H9 (cell line): Measurements from ENCODE around the gene DQX1. TPM values are rescaled to one million over a fixed set of nuclear protein-coding genes. Genes with fewer than 3 reads are reported as not detected.

Experiments
- DNase-seq: peaks from one replicate; pipeline ENCODE4 v3.0.0-alpha.2; 2017
- H2AFZ ChIP-seq: one replicate; pipeline ENCODE4 v1.6.1; 2013; ENCODE audit warnings: mild to moderate bottlenecking, low read length, control low read depth, moderate library complexity
- H2AK5ac ChIP-seq: 2 replicates; pipeline ENCODE4 v1.6.1; 2013; ENCODE audit warnings: low read length, control low read depth, mixed read lengths; ENCODE audit not compliant: insufficient read length
- H2BK120ac ChIP-seq: one replicate; pipeline ENCODE4 v1.6.1; 2013; ENCODE audit warnings: low read depth, mild to moderate bottlenecking, low read length, control low read depth, inconsistent platforms; ENCODE audit not compliant: poor library complexity, severe bottlenecking
- H2BK12ac ChIP-seq: 2 replicates; pipeline ENCODE4 v1.6.1; 2013; ENCODE audit warnings: low read length, control low read depth, mixed read lengths, low read depth; ENCODE audit not compliant: insufficient read length
- H2BK15ac ChIP-seq: 2 replicates; pipeline ENCODE4 v1.6.1; 2013; ENCODE audit warnings: low read depth, low read length, control low read depth
- H2BK20ac ChIP-seq: one replicate; pipeline ENCODE4 v1.6.1; 2013; ENCODE audit warnings: low read depth, mild to moderate bottlenecking, low read length, control low read depth, inconsistent platforms; ENCODE audit not compliant: poor library complexity, severe bottlenecking
- H2BK5ac ChIP-seq: 2 replicates; pipeline ENCODE4 v1.6.1; 2013; ENCODE audit warnings: low read length, control low read depth, mixed read lengths; ENCODE audit not compliant: insufficient read length
- H3K14ac ChIP-seq: 2 replicates; pipeline ENCODE4 v1.6.1; 2013; ENCODE audit warnings: low read length, control low read depth; ENCODE audit not compliant: insufficient read depth
- H3K18ac ChIP-seq: 2 replicates; pipeline ENCODE4 v1.6.1; 2013; ENCODE audit warnings: low read depth, mild to moderate bottlenecking, mixed read lengths, low read length, control low read depth; ENCODE audit not compliant: insufficient read length
- H3K23ac ChIP-seq: 2 replicates; pipeline ENCODE4 v1.6.1; 2013; ENCODE audit warnings: low read length, control low read depth, mixed read lengths, low read depth; ENCODE audit not compliant: insufficient read length
- H3K23me2 ChIP-seq: 2 replicates; pipeline ENCODE4 v1.6.1; 2013; ENCODE audit warnings: low read depth, mild to moderate bottlenecking, mixed read lengths, low read length, control low read depth; ENCODE audit not compliant: insufficient read length, poor library complexity, severe bottlenecking
- H3K27ac ChIP-seq: 2 replicates; pipeline ENCODE4 v1.5.1; 2013; ENCODE audit warnings: low read length, control low read depth, mixed read lengths, low read depth; ENCODE audit not compliant: insufficient read length
- H3K27me3 ChIP-seq: 2 replicates; pipeline ENCODE4 v1.6.1; 2013; ENCODE audit warnings: low read length, control low read depth, inconsistent platforms; ENCODE audit not compliant: insufficient read depth
- H3K4ac ChIP-seq: 2 replicates; pipeline ENCODE4 v1.6.1; 2013; ENCODE audit warnings: low read depth, mild to moderate bottlenecking, control low read depth, inconsistent platforms, low read length, moderate library complexity
- H3K4me1 ChIP-seq: 2 replicates; pipeline ENCODE4 v1.6.1; 2013; ENCODE audit warnings: low read length, control low read depth, inconsistent platforms; ENCODE audit not compliant: insufficient read depth
- H3K4me2 ChIP-seq: 2 replicates; pipeline ENCODE4 v1.6.1; 2013; ENCODE audit warnings: low read length, control low read depth, mixed read lengths; ENCODE audit not compliant: insufficient read length, insufficient read depth
- H3K56ac ChIP-seq: 2 replicates; pipeline ENCODE4 v1.6.1; 2013; ENCODE audit warnings: low read depth, mild to moderate bottlenecking, mixed read lengths, low read length, control low read depth; ENCODE audit not compliant: insufficient read length
- H3K79me1 ChIP-seq: 2 replicates; pipeline ENCODE4 v1.6.1; 2013; ENCODE audit warnings: low read depth, mild to moderate bottlenecking, moderate library complexity, low read length, control low read depth, inconsistent platforms; ENCODE audit not compliant: insufficient read depth, poor library complexity, severe bottlenecking
- H3K79me2 ChIP-seq: 2 replicates; pipeline ENCODE4 v1.6.1; 2013; ENCODE audit warnings: low read length, control low read depth, inconsistent platforms; ENCODE audit not compliant: insufficient read depth
- H3K9ac ChIP-seq: 2 replicates; pipeline ENCODE4 v1.6.1; 2013; ENCODE audit warnings: low read length, control low read depth, mixed read lengths; ENCODE audit not compliant: insufficient read length; ENCODE audit errors: extremely low read depth
- H3K9me3 ChIP-seq: one replicate; pipeline ENCODE4 v1.6.1; 2013; ENCODE audit warnings: low read depth, low read length, inconsistent platforms; ENCODE audit not compliant: control insufficient read depth
- H3T11ph ChIP-seq: one replicate; pipeline ENCODE4 v1.6.1; 2013; ENCODE audit warnings: mild to moderate bottlenecking, low read length, control low read depth, inconsistent platforms
- H4K20me1 ChIP-seq: one replicate; pipeline ENCODE4 v1.6.1; 2013; ENCODE audit not compliant: control insufficient read depth, insufficient read length, insufficient read depth
- H4K5ac ChIP-seq: 2 replicates; pipeline ENCODE4 v1.6.1; 2013; ENCODE audit warnings: low read depth, mild to moderate bottlenecking, mixed read lengths, low read length, control low read depth; ENCODE audit not compliant: insufficient read length
- H4K8ac ChIP-seq: replicated peaks from 2 replicates; pipeline ENCODE4 v1.6.1; 2013; ENCODE audit warnings: low read length, control low read depth, mixed read lengths, low read depth; ENCODE audit not compliant: insufficient read length
- H4K91ac ChIP-seq: 2 replicates; pipeline ENCODE4 v1.6.1; 2013; ENCODE audit warnings: low read depth, mild to moderate bottlenecking, moderate library complexity, mixed read lengths, low read length, control low read depth; ENCODE audit not compliant: insufficient read length
- H3K27ac Mint-ChIP-seq, 3 experiments: 2 replicates in 2 of 3; 3 replicates in 1 of 3; pipeline ENCODE4 v1.8.0; 2020 to 2021; ENCODE audit warnings: mixed read lengths in 3 of 3, mild to moderate bottlenecking in 1 of 3, moderate library complexity in 1 of 3
- H3K27me3 Mint-ChIP-seq: 2 replicates; pipeline ENCODE4 v1.8.0; 2021; ENCODE audit warnings: low read depth, mild to moderate bottlenecking, moderate library complexity, mixed read lengths
- H3K36me3 Mint-ChIP-seq, 3 experiments: 2 replicates in 2 of 3; 3 replicates in 1 of 3; pipeline ENCODE4 v1.8.0; 2020 to 2021; ENCODE audit warnings: low read depth in 3 of 3, mixed read lengths in 3 of 3; ENCODE audit not compliant: insufficient read depth in 1 of 3
- H3K4me1 Mint-ChIP-seq, 2 experiments: 2 replicates each; pipeline ENCODE4 v1.8.0; 2020; ENCODE audit warnings: mixed read lengths in 2 of 2
- H3K4me3 Mint-ChIP-seq, 2 experiments: 2 replicates in 1 of 2; 3 replicates in 1 of 2; pipeline ENCODE4 v1.8.0; 2020 to 2021; ENCODE audit warnings: mild to moderate bottlenecking in 2 of 2, mixed read lengths in 2 of 2, moderate library complexity in 1 of 2
- H3K9me3 Mint-ChIP-seq, 2 experiments: 2 replicates in 1 of 2; 3 replicates in 1 of 2; pipeline ENCODE4 v1.8.0; 2020; ENCODE audit warnings: mild to moderate bottlenecking in 2 of 2, mixed read lengths in 2 of 2, moderate library complexity in 1 of 2
- CTCF ChIP-seq: fragments of 200-600 bp; sonication (generic); conservative IDR thresholded peaks from 3 replicates; pipeline ENCODE4 v1.8.0; 2021; ENCODE audit warnings: antibody characterized with exemption, mild to moderate bottlenecking
- WGBS: extraction: QIAGEN DNeasy Blood & Tissue Kit; methylation state at CpG from one replicate; pipeline ENCODE4 v1.1.7; 2013; ENCODE audit warnings: missing lambda C conversion rate, low lambda C conversion rate, mixed read lengths; ENCODE audit not compliant: insufficient read length; ENCODE audit errors: extremely low coverage; 5-methylcytosine and 5-hydroxymethylcytosine counted together
- total RNA-seq: library from RNA; stranded (reverse); gene quantifications from 2 replicates; pipeline ENCODE4 v1.2.1, GENCODE V29; 2021

The DQX1 gene
- total RNA-seq, 1 experiment from 2014 or later = 0.98 TPM

DNA sequence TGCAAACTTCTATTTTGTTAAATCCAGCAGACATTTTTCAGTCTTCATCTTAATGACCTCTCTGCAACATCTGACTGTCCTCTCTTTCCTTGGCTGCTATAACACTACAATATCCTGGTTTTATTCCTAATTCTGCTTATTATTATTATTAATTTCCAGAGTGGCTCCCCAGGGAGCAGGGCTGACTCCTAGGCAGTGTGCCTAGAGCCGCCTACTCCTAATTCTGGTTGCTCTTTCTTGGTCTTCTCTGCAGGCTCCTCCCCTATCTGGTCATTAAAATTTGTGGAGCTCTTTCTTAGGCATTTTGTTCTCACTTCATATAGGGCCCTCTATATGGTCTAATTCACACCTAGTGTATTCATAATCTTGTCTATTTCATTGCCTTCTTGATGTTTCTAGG, 16.9 kb upstream of the DQX1 start:
- Histone ChIP-seq H3K23ac (no peak overlapping the region), H4K20me1 (no peaks in the 10 kb centered on the region), H3K23me2 (no peaks in the 10 kb centered on the region), H4K91ac (no peak overlapping the region), H3K56ac (no peak overlapping the region), H2AK5ac (no peak overlapping the region), H4K8ac (no peak overlapping the region), H4K5ac (no peak overlapping the region), H3K4ac (no peak overlapping the region), H2BK20ac (no peak overlapping the region), H3K9ac (no peak overlapping the region), H2AFZ (no peak overlapping the region), H3K79me1 (no peaks in the 10 kb centered on the region), H3K4me1 (no peaks in the 10 kb centered on the region), H3K4me2 (no peak overlapping the region), H2BK12ac (no peak overlapping the region), H2BK120ac (no peak overlapping the region), H3K14ac (no peak overlapping the region), H2BK5ac (no peak overlapping the region), H2BK15ac (no peak overlapping the region), H3T11ph (no peak overlapping the region), H3K9me3 (no peaks in the 10 kb centered on the region), H3K79me2 (0 out of 2 replicates have a peak, but pooled peaks cover 2% of the 10 kb centered on the region), H3K27ac (no peak overlapping the region), H3K27me3 (no peaks in the 10 kb centered on the region), H3K18ac (no peak overlapping the region)
- no peak overlapping the region for H3K27ac Mint-ChIP-seq
- no peaks in the 10 kb centered on the region for H3K9me3 Mint-ChIP-seq
- peaks cover 9% of the 10 kb centered on the region for H3K27me3 Mint-ChIP-seq
- H3K4me1 Mint-ChIP-seq = peaks cover 5 to 10% of the 10 kb centered on the region in 2 experiments
- DNase-seq = no peak
- TF ChIP-seq CTCF = no peak
- no CpG with 5 or more reads among the region's 1 CpG for WGBS
- peaks cover 0 to 3% (median 2%) of the 10 kb centered on the region in 3 experiments; a peak in 3 of 7 replicates for H3K36me3 Mint-ChIP-seq
- no peak overlapping the region for H3K4me3 Mint-ChIP-seq
